ENCODE data around the gene CD40. TPM values are rescaled to one million over a fixed set of nuclear protein-coding genes. Genes with fewer than 3 reads are reported as not detected.

CD40 gene
- total RNA-seq, 1 donor from 2014 or later, result 3.7 TPM

GRCh38 chr20:46108435-46108841, 9.7 kb upstream of the CD40 start:
- Histone ChIP-seq H3K36me3 (ENCODE audit: control insufficient read depth in 3 of 3, insufficient read depth in 3 of 3, low read length in 3 of 3) (no peaks in the 10 kb centered on the region), H3K4me3 (ENCODE audit: low read length in 3 of 3) (no peak overlapping the region), H3K27me3 (ENCODE audit: control insufficient read depth in 3 of 3, insufficient read depth in 3 of 3, low read length in 3 of 3) (peaks cover 5 to 16% (median 9%) of the 10 kb centered on the region in 3 donors), H3K9me3 (ENCODE audit: control insufficient read depth in 3 of 3, low read length in 3 of 3) (no peaks in the 10 kb centered on the region), H3K4me1 (ENCODE audit: control insufficient read depth in 3 of 3, insufficient read depth in 3 of 3, low read length in 3 of 3) (peaks cover 0 to 4% (median 0%) of the 10 kb centered on the region in 3 donors), H3K9ac (ENCODE audit: low read depth in 1 of 3, low read length in 3 of 3) (no peak overlapping the region), H3K27ac (ENCODE audit: low read depth, low read length) (no peak overlapping the region)

GRCh38 chr20:46108976-46109375, 9.1 kb upstream of the CD40 start:
- Histone ChIP-seq H3K36me3 (ENCODE audit: control insufficient read depth in 3 of 3, insufficient read depth in 3 of 3, low read length in 3 of 3) (no peaks in the 10 kb centered on the region), H3K9ac (ENCODE audit: low read depth in 1 of 3, low read length in 3 of 3) (no peak overlapping the region), H3K4me3 (ENCODE audit: low read length in 3 of 3) (no peak overlapping the region), H3K27ac (ENCODE audit: low read depth, low read length) (no peak overlapping the region), H3K9me3 (ENCODE audit: control insufficient read depth in 3 of 3, low read length in 3 of 3) (no peaks in the 10 kb centered on the region), H3K27me3 (ENCODE audit: control insufficient read depth in 3 of 3, insufficient read depth in 3 of 3, low read length in 3 of 3) (peaks cover 5 to 16% (median 9%) of the 10 kb centered on the region in 3 donors), H3K4me1 (ENCODE audit: control insufficient read depth in 3 of 3, insufficient read depth in 3 of 3, low read length in 3 of 3) (peaks cover 0 to 4% (median 0%) of the 10 kb centered on the region in 3 donors)

- Histone ChIP-seq H3K9ac (ENCODE audit: low read depth in 1 of 3, low read length in 3 of 3) (no peak overlapping the region), H3K27me3 (ENCODE audit: control insufficient read depth in 3 of 3, insufficient read depth in 3 of 3, low read length in 3 of 3) (peaks cover 5 to 8% (median 7%) of the 10 kb centered on the region in 3 donors), H3K4me3 (ENCODE audit: low read length in 3 of 3) (no peak overlapping the region), H3K9me3 (ENCODE audit: control insufficient read depth in 3 of 3, low read length in 3 of 3) (no peaks in the 10 kb centered on the region), H3K36me3 (ENCODE audit: control insufficient read depth in 3 of 3, insufficient read depth in 3 of 3, low read length in 3 of 3) (no peaks in the 10 kb centered on the region), H3K27ac (ENCODE audit: low read depth, low read length) (no peak overlapping the region), H3K4me1 (ENCODE audit: control insufficient read depth in 3 of 3, insufficient read depth in 3 of 3, low read length in 3 of 3) (peaks cover 0 to 4% (median 0%) of the 10 kb centered on the region in 3 donors)
These were observed 6.9 kb upstream of the CD40 start for GRCh38 chr20:46111028-46111835.

GRCh38 chr20:46111836-46112212, 6.3 kb upstream of the CD40 start:
- no peak overlapping the region for H3K27ac ChIP-seq (ENCODE audit: low read depth, low read length)
- peaks cover 0 to 4% (median 0%) of the 10 kb centered on the region in 3 donors for H3K4me1 ChIP-seq (ENCODE audit: control insufficient read depth in 3 of 3, insufficient read depth in 3 of 3, low read length in 3 of 3)
- H3K36me3 ChIP-seq (ENCODE audit: control insufficient read depth in 3 of 3, insufficient read depth in 3 of 3, low read length in 3 of 3), result no peaks in the 10 kb centered on the region
- H3K9me3 ChIP-seq (ENCODE audit: control insufficient read depth in 3 of 3, low read length in 3 of 3), result no peaks in the 10 kb centered on the region
- H3K27me3 ChIP-seq (ENCODE audit: control insufficient read depth in 3 of 3, insufficient read depth in 3 of 3, low read length in 3 of 3), result peaks cover 5 to 8% (median 6%) of the 10 kb centered on the region in 3 donors
- H3K4me3 ChIP-seq (ENCODE audit: low read length in 3 of 3), result no peak overlapping the region
- H3K9ac ChIP-seq (ENCODE audit: low read depth in 1 of 3, low read length in 3 of 3), result no peak overlapping the region

- Histone ChIP-seq H3K27me3 (ENCODE audit: control insufficient read depth in 3 of 3, insufficient read depth in 3 of 3, low read length in 3 of 3) (peaks cover 4 to 8% (median 5%) of the 10 kb centered on the region in 3 donors), H3K4me1 (ENCODE audit: control insufficient read depth in 3 of 3, insufficient read depth in 3 of 3, low read length in 3 of 3) (peaks cover 2 to 7% (median 2%) of the 10 kb centered on the region in 3 donors), H3K36me3 (ENCODE audit: control insufficient read depth in 3 of 3, insufficient read depth in 3 of 3, low read length in 3 of 3) (no peaks in the 10 kb centered on the region), H3K9me3 (ENCODE audit: control insufficient read depth in 3 of 3, low read length in 3 of 3) (no peaks in the 10 kb centered on the region), H3K9ac (ENCODE audit: low read depth in 1 of 3, low read length in 3 of 3) (no peak overlapping the region), H3K4me3 (ENCODE audit: low read length in 3 of 3) (no peak overlapping the region), H3K27ac (ENCODE audit: low read depth, low read length) (no peak overlapping the region)
These were observed 5.5 kb upstream of the CD40 start for GRCh38 chr20:46112430-46113112.

GRCh38 chr20:46113113-46113470, 5.0 kb upstream of the CD40 start:
- H3K9ac ChIP-seq (ENCODE audit: low read depth in 1 of 3, low read length in 3 of 3), result no peak overlapping the region
- no peaks in the 10 kb centered on the region for H3K36me3 ChIP-seq (ENCODE audit: control insufficient read depth in 3 of 3, insufficient read depth in 3 of 3, low read length in 3 of 3)
- H3K27ac ChIP-seq (ENCODE audit: low read depth, low read length), result no peak overlapping the region
- peaks cover 6 to 11% (median 6%) of the 10 kb centered on the region in 3 donors for H3K4me1 ChIP-seq (ENCODE audit: control insufficient read depth in 3 of 3, insufficient read depth in 3 of 3, low read length in 3 of 3)
- H3K4me3 ChIP-seq (ENCODE audit: low read length in 3 of 3), result no peak overlapping the region
- no peaks in the 10 kb centered on the region for H3K9me3 ChIP-seq (ENCODE audit: control insufficient read depth in 3 of 3, low read length in 3 of 3)
- H3K27me3 ChIP-seq (ENCODE audit: control insufficient read depth in 3 of 3, insufficient read depth in 3 of 3, low read length in 3 of 3), result peaks cover 4 to 8% (median 5%) of the 10 kb centered on the region in 3 donors

- Histone ChIP-seq H3K27me3 (ENCODE audit: control insufficient read depth in 3 of 3, insufficient read depth in 3 of 3, low read length in 3 of 3) (peaks cover 0 to 4% (median 0%) of the 10 kb centered on the region in 3 donors), H3K36me3 (ENCODE audit: control insufficient read depth in 3 of 3, insufficient read depth in 3 of 3, low read length in 3 of 3) (no peaks in the 10 kb centered on the region), H3K9ac (ENCODE audit: low read depth in 1 of 3, low read length in 3 of 3) (no peak overlapping the region), H3K9me3 (ENCODE audit: control insufficient read depth in 3 of 3, low read length in 3 of 3) (no peaks in the 10 kb centered on the region), H3K4me1 (ENCODE audit: control insufficient read depth in 3 of 3, insufficient read depth in 3 of 3, low read length in 3 of 3) (peaks cover 6 to 16% (median 13%) of the 10 kb centered on the region in 3 donors), H3K4me3 (ENCODE audit: low read length in 3 of 3) (no peak overlapping the region), H3K27ac (ENCODE audit: low read depth, low read length) (no peak overlapping the region)
These were observed 3.7 kb upstream of the CD40 start for GRCh38 chr20:46114449-46114848.

- peaks cover 10 to 12% (median 11%) of the 10 kb centered on the region in 3 donors for H3K36me3 ChIP-seq (ENCODE audit: control insufficient read depth in 3 of 3, insufficient read depth in 3 of 3, low read length in 3 of 3)
- peak overlapping the region; percentile 70 to 83 (median 82) for H3K4me3 ChIP-seq (ENCODE audit: low read length in 3 of 3)
- H3K27me3 ChIP-seq (ENCODE audit: control insufficient read depth in 3 of 3, insufficient read depth in 3 of 3, low read length in 3 of 3), result no peaks in the 10 kb centered on the region
- H3K9ac ChIP-seq (ENCODE audit: low read depth in 1 of 3, low read length in 3 of 3), result peak overlapping the region; percentile 63 to 85 (median 74)
- H3K27ac ChIP-seq (ENCODE audit: low read depth, low read length), result peak overlapping the region; percentile 83
- no peaks in the 10 kb centered on the region for H3K9me3 ChIP-seq (ENCODE audit: control insufficient read depth in 3 of 3, low read length in 3 of 3)
- H3K4me1 ChIP-seq (ENCODE audit: control insufficient read depth in 3 of 3, insufficient read depth in 3 of 3, low read length in 3 of 3), result peaks cover 11 to 27% (median 21%) of the 10 kb centered on the region in 3 donors
These were observed 437 bp downstream of the CD40 start for GRCh38 chr20:46118481-46119020.

GRCh38 chr20:46119028-46119546, 973 bp downstream of the CD40 start:
- H3K27ac ChIP-seq (ENCODE audit: low read depth, low read length), result peak overlapping the region; percentile 83
- no peaks in the 10 kb centered on the region for H3K9me3 ChIP-seq (ENCODE audit: control insufficient read depth in 3 of 3, low read length in 3 of 3)
- H3K27me3 ChIP-seq (ENCODE audit: control insufficient read depth in 3 of 3, insufficient read depth in 3 of 3, low read length in 3 of 3), result no peaks in the 10 kb centered on the region
- peak overlapping the region in 2 of 3 donors; percentile 31 to 82 for H3K4me3 ChIP-seq (ENCODE audit: low read length in 3 of 3)
- peaks cover 11 to 27% (median 21%) of the 10 kb centered on the region in 3 donors for H3K4me1 ChIP-seq (ENCODE audit: control insufficient read depth in 3 of 3, insufficient read depth in 3 of 3, low read length in 3 of 3)
- H3K36me3 ChIP-seq (ENCODE audit: control insufficient read depth in 3 of 3, insufficient read depth in 3 of 3, low read length in 3 of 3), result peaks cover 13 to 16% (median 15%) of the 10 kb centered on the region in 3 donors
- peak overlapping the region in 1 of 3 donors; percentile 16 for H3K9ac ChIP-seq (ENCODE audit: low read depth in 1 of 3, low read length in 3 of 3)
